Measurements from ENCODE around the gene DNAJC5.

DNAJC5 gene

DNA sequence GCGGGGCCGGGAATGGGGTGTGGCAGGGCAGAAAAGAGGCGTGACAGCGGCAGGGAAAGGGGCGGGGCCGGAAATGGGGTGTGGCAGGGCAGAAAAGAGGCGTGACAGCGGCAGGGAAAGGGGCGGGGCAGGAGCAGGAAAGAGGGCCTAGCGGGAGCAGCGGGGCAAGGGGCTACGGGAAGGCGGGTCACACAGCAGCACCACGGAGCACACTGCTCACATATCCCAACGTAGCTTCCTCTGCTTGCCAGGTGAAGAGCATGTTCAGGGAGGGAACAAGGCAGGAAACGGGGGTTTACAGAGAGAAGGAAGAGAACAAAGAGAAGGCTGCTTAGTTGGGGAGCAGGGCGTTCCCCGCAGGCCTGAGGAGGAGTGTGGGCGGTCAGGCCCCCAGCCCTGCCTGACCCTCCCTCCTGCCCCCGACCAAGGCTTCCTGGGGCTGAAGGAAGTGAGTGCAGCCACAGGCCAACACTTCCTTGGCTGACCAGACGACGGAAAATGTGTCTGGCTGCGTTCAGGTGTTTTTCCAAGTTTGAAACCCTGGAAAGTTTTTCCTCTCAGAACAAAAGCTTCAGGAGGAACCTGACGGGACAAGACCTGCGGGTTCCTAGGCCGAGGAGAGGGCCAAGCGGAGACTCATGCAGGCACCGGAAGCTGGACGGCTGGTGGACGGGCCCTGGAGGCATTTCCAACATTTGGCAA lies 47.5 kb downstream of the DNAJC5 start:
- peak in 1 of 2 experiments; percentile 23 for DNase-seq

DNA sequence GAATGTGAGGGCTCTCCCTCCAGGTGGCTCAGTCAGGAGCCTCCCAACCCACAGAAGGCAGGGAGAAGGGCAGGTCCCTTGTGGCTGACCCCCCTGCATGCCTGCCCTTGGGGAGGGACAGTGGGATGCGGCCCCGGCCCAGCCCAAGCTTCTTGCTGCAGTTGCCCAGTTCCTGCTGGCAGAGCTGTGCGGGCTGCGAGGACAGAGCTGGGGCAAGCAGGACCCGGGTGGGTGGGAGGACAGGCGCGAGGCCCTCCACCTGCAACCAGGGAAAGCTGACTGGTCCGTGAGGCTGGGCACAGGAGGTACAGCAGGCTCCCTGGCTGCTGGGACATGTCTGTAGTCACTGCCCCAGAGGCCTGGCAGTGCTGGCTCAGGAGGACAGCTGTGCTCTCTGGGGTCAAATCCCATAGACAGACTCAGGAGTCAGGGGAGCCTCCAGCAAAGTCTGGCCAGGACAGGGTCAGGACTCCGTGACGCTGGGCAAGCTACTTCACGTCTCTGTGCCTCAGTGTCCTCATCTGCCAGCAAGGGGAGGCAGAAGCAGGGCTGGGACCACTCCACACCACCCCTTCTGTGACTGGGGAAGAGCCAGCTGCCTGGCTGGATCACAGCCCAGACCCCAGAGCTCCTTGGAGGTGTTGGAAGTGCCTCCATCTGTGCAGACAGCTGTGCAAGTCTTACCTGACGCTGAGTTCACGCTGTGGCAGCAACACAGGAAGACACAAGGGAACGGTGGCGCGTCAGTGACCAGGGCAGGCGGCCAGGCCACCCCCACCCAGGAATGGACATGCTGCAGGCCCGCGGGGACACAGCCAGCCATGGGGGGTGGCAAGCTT lies 48.3 kb downstream of the DNAJC5 start:
- no peak for DNase-seq

DNA sequence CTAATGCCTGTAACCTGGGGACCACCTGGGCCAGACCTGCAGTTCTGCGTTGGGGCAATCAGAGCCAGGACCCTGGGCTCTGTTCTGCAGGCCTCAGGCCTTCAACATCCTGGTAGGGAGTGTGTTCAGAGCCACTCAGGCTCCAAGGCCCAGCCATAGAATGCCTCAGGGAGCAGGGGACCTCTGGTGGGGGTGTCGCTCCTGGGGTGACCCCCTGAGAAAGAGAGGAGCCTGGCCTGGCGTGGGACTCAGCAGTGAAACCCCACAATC lies 48.8 kb downstream of the DNAJC5 start:
- DNase-seq: no peak

DNA sequence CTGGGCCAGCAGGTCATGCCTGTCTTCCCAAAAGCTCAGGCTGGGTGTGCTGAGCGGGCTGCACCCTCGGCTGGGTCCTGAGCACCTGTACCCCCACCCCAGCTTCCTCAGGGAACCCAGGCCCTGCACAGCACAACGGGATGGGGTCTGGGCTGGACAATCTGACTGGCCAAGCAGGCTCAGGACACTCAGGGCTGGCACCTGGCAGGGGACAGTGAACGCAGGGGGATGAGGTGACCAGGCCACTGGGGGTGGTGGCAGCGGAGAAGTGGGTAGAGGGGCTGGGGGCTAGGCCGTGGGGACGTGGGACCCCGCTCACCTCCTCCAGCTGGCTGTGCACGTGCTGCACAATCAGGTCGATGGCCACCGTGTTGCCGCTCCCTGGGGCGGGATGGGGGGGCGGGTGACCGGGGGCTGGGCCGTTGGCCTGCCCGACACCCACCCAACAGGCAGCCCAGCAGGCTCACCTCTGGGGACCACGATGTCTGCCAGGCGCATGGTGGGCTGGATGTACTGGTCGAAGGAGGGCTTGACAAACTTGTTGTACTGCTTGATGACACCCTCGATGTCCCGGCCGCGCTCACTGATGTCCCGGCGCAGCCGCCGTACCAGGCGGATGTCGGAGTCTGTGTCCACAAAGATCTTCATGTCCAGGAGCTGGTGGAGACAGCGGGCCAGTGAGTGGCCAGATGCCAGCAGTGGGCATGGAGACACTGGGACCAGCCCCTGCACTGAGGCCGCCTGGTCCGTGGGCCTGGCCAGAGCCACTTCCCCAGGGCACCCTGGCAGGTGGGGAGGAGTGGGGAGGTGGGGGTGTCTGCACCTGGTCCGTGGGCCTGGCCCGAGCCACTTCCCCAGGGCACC lies 49.4 kb downstream of the DNAJC5 start:
- no peak for DNase-seq

DNA sequence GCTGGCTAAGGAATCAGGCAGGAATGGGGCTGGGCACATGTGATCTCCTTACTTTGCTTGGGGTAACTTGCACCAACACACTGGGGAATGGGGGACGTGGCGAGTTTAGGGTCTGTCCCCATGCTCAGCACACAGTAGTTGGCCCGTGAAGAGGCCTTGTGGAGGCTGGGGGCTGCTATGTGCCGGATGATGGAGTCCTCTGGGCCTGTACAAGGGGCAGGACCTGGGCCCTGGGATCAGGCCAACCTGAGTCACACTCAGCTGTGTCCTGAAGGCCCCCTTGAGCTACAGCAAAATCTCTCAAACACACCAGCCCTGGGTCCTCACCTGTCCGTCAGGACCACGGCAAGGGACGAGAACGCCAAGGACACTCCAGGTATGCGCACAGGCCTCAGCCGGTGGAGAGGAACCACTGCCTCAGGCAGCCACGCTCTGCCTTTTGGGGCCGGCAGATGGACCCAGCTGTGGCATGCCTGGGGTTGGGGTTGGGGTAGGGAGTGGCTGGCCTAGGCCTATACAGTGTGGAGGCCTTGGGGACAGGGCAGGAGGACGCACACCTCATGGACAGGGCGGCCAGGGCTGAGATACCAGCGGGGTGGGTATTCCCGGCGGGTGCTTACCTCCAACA lies 50.2 kb downstream of the DNAJC5 start:
- DNase-seq: no peak

DNA sequence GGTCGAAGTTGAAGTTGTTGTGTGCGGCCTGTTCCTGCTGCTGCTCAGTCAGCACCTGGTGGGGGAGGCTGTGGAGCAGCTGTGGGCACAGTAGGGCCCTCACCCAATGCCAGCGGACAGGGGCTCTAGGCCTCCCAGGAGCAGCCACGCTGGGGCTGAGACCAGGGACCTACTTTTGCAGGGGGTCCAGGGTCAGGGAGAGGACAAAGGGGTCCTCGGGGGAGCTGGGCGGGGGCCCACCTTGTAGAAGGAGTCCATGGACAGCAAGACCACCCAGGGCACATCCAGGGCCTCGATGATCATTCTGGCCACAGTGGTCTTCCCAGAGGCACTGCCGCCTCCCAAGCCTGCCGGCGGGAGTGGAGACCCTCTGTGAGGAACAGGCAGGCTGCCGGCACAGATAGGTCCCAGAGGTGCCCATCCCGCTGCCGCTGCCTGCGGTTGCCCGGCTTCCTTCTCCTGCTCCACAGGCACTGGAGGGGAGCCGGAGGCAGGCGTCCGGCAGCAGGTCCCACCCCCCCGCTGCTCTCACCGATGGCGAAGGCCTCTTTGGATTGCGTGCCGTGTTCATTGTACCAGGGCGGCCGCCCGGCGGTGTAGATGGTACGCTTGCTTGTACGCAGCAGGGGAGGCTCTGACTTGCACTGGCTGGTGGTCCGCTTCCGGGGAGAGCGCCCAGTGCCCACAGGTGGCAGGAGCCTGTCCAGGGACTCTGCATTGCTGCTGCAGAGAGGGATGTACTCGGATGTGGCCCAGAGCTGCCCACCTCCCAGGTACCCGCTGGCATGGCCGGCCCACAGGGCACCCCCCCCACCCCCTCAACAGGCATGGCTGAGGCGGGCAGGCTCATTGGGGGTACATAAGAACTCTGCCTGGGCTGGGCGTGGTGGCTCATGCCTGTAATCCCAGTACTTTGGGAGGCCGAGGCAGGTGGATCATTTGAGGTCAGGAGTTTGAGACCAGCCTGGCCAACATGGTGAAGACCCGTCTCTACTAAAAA lies 51.3 kb downstream of the DNAJC5 start:
- DNase-seq: no peak

DNA sequence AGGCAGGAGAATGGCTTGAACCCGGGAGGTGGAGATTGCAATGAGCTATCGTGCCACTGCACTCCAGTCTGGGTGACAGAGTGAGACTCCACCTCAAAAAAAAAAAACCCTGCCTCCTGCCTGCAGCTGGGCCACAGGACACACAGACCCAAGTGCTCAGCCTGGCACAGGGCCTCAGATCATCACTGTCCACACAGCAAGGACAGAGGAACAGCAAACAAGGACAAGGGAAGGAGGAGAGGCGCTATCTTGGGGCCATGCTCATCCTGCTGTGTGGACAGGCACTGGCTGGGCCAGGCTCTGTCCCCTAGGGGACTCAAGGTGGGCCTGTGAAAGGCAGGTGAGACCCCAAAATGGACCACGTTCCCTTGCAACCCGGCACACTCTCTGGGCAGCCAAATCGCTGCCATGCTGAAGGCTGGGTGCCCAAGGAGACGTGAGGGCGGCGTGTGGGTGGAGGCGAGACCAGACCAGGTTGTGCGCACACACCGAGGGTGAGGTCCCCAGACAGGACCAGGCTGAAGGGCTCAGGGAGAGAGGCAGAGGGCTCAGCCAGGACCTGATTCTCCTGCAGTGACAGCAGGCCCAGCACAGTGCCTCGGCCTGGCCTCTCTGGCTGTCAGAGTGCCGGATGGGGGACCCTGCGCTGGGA lies 52.2 kb downstream of the DNAJC5 start:
- no peak for DNase-seq

DNA sequence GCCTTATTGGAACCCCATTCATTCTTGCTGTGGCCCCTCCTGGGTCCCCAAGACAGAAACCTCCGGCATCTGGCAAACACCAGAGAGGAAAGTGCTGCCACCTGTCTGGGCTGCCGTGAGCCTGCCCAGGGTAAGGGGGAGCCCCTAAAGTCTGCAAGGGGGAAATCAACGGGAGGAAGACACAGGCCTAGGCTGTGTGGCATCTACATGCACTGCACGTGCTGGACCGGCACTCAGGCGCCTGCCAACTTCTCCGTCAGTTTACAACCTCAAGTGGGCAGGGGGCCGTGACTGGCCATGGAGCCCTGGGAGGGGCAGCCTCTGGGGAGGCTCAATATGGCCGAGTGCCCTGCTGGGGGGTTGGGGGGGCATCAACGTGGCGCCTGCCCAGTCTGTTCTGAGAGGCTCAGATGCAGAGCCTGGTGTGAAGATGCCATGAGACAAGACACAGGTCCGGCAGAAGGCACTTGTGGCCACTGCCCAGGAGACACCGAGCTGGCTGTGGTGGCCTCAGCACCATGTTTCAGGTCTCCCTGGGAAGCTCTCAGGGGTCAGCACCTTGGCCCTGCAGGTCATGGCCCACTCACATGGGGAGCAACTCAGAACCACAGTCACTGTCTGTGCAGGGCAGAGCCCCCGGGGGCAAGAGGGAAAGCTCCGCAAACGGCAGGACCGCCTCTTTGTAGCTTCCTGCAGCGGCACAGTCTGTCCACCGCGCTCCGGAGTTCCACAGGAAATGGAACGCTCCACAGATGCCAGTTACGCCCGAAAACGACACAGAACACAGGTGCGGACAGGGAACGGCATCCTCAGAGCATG lies 52.9 kb downstream of the DNAJC5 start:
- no peak for DNase-seq

DNA sequence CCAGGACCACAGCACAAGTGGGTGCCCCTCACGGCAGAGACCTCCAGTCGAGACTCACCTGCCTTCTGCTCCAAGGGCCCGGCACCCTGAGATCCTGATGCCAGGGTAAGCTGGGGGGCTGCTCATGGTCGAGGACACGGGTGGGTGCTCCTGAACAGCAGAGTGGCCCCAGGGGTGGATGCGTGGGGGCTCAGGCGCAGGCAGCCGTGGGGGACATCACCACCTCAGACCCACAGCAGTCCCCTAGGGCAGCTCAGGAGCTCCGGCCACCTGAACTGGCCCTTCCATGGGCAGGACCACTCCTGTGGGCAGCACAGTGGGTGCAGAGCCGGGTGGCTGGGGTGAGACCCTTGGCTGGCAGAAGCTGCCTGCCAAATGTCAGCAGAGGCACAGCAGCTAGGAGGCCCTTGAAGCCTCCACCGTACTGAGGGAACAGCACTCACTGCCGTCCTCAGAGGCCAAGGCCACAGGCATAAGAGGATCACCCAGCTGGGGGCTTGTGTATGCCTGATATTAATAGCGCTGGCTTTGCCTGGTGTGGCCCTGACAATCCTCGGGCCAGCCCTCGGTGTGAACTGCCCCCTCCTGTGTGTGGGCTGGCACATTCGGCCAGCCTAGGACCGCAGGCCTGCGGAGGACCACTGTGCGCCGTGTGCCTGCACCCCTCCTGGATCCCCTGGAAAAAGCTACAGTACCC lies 55.9 kb downstream of the DNAJC5 start:
- no peak for DNase-seq

DNA sequence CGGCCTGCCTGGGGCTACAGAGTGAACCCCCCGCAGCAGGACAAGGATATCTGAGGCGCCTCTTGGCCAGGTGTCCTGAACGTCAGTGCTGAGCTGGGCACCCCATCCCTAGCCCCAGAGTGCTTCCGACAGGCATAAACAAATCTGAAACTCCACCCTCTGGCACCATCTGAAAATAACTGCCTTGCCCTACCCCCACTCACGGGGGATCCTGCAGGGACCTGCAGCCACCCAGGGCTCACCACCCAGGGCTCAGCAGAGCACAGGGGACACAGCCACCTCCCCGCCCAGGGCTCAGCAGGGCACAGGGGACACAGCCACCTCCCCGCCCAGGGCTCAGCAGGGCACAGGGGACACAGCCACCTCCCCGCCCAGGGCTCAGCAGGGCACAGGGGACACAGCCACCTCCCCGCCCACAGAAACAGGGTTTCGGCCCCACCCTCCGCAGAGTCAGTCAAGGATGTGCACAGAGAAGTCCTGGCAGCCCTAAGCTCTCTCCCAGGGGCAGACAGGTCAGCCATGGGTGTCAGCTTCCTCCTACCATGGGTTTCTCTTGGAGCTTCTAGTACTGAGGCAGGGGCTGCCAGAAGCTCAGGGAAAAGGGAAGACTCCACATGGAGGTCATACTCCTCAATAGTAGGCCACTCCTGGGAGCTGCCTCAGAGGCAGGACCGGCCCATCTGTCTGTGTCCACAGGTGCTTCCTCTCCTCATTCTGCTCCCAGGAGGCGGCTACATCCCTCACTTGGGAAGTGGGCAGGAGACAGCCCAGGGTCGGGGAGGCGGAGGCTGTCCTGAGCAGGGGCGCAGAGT lies 56.7 kb downstream of the DNAJC5 start:
- no peak for DNase-seq

DNA sequence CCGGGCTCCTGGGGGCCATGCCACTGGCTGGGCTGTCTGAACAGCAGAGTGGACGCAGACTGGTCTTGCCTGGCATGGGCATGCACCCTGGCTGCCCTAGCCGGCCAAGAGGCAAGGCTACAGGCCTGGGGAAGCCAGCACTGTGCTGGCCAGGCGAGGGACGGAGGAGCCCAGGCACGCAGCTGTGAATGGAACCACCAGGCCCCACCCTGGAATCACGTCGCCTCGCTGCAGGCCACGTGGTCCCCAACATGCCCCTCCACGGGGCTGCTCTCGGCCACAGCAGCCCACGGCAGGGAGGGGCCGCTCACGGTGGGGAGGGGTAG lies 57.2 kb downstream of the DNAJC5 start:
- no peak for DNase-seq

DNA sequence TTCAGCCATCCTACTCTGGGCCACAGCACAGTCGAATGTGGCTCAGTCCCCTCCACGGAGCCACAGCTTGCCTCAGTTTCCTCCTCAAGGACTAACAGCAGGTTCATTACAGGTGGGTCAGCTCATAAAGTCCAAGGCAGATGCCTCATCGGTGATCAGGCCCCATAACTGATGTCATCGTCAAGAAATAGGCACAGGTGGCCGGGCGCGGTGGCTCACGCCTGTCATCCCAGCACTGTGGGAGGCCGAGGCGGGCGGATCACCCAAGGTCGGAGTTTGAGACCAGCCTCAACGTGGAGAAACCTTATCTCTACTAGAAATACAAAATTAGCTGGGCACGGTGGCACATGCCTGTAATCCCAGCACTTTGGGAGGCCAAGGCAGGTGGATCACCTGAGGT lies 57.8 kb downstream of the DNAJC5 start:
- no peak for DNase-seq

DNA sequence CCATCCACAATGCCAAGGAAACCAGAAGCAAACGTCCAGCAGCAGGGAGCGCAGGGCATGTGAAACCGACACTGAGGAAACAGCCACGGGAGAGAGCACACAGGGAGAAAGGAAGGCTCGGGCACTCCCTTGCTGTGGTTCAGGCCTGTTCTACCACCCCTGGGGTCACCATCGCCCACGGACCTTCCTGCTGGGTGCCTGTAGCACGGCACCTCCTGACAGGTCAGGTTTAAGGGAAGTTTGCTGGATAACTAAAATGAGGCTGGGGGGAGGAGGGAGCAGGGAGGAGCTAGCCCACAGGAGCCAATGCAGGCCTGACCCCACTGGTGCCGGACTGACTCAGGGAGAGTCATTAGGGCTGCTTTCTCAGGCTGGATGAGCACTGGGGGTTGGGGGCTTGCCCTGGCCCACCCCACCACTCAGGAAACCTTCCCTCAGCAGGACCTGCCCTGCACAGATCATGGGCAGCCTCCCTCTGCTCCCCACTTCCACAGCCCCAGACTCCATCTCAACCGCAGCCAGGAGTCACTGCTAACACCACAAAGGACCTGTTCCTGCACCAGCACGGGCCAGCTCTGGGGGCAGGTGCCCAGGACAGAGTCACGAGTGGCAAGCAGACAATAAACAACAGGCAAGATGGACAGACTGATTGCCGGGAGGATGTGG lies 59.0 kb downstream of the DNAJC5 start:
- no peak for DNase-seq

DNA sequence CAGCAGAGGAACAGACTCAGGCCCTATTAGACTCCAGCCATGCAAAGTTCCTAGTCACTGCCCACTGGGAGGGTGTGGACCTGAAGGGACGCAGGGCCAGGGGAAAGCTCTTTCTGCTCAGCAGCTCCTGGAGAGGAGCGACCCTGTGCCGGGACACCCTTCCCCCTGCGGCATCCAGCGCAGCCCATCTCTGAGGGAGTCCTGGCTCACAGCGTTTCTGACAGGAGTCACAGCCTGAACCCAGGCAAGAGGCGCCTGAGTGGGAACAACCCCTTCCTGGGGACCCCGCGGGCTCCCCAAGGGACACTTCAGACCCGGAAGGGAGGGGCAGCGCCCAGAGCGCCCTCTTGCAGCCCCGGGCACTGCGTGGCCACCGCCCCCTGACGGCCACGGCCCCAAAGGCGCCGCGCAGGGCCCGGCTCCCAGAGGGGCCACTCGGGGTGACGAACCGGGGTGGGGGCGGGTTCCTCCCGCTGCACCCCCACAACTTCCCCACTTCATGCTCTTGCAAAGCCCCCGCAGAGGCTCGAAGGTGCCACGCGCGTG lies 60.4 kb downstream of the DNAJC5 start:
- DNase-seq: peak in 1 of 2 experiments; percentile 50

DNA sequence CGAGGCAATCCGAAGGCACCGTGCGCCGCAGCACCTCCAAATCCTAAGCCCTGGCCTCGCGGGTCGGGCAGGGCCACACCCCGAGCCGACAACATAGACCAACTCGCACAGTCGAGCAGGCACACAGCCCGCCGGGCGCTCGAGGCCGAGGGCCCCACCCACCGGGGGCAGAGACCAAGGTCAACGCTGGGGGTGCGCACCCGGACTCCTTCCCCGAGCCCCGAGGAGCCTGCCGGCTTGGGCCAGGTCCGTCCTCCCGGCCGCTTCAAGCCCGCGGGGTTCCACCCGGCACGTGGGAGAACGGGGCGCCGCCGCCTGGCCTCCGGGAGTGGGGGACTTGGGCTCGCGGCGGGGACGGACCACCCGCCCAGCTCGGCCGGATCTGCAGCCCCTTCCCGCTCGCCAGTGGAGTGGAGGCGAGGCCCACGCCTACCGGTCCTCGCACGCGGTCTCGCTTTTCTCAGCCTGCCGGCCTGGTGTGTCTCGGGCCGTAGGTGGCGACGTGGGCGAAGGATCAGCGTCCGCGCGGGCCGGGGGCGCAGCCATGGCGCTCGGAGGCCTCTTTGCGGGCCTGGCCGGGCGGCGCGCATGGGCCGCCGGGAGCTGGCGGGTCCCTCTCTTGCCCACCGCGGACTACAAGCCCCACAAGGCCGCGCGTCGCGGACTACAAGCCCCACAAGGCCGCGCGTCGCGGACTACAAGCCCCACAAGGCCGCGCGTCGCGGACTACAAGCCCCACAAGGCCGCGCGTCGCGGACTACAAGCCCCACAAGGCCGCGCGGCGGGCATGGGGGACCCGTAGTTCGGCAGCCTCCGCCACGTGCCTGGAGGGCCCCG lies 61.1 kb downstream of the DNAJC5 start, which contains the start of gene UCKL1:
Gene UCKL1 (minus strand): TSS at position 590 of the 837 bp plus-strand sequence. CDS start 44 bp downstream, at position 546.
- peak; percentile 75 to 86 for DNase-seq

DNA sequence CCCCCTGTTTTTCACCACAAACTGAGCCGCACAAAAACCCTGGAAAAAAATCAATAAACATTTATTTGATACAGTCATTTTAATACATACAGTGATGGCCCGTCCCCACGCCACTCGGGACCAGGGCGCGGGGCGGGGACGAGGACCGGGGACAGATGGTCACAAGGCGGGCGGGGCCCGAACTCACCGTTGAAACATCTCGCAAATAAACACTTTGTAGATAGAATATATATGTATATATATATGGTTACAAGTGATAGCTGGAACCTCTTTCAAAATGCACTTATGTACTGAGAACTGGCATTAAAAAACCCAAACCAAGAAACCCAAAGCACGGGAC lies 61.7 kb downstream of the DNAJC5 start:
- DNase-seq: no peak

All from SW 1271 (cell line).